BLaER1 treated with 17β-estradiol and CSF1 and Interleukin-3, amounts not matched to agents 10 nM and 100 nM (cell line): ENCODE data around the gene TREM2.
"Not testable (repeated sequence)": the region's sequence is repeated elsewhere in the genome, so short reads cannot be mapped to it uniquely, and the experiment has no call there.

Source experiments
- H3K27ac ChIP-seq, 11 experiments: shearing (Covaris generic); formaldehyde crosslinking; 2 replicates each; pipeline ENCODE4 v1.8.1; 2022
- H3K27me3 ChIP-seq, 11 experiments: shearing (Covaris generic); formaldehyde crosslinking; 2 replicates each; pipeline ENCODE4 v1.8.1; 2022
- H3K36me3 ChIP-seq, 11 experiments: shearing (Covaris generic); formaldehyde crosslinking; 2 replicates each; pipeline ENCODE4 v1.8.1; 2022
- H3K4me1 ChIP-seq, 10 experiments: shearing (Covaris generic); formaldehyde crosslinking; 2 replicates each; pipeline ENCODE4 v1.8.1; 2022
- H3K4me2 ChIP-seq, 11 experiments: shearing (Covaris generic); formaldehyde crosslinking; 2 replicates each; pipeline ENCODE4 v1.8.1; 2022
- H3K4me3 ChIP-seq, 10 experiments: shearing (Covaris generic); formaldehyde crosslinking; 2 replicates each; pipeline ENCODE4 v1.8.1; 2022
- H3K9ac ChIP-seq, 11 experiments: shearing (Covaris generic); formaldehyde crosslinking; 2 replicates each; pipeline ENCODE4 v1.8.1; 2022
- H3K9me3 ChIP-seq, 11 experiments: shearing (Covaris generic); formaldehyde crosslinking; replicated peaks in 1 of 11; 2 replicates each; pipeline ENCODE4 v1.8.1; 2022
- H4K20me1 ChIP-seq, 11 experiments: shearing (Covaris generic); formaldehyde crosslinking; 2 replicates each; pipeline ENCODE4 v1.8.1; 2022
- Cebpa-rat ChIP-seq, 11 experiments: shearing (Covaris generic); IDR thresholded peaks; 2 replicates each; pipeline ENCODE4 v1.8.1; 2022

TREM2 gene

DNA sequence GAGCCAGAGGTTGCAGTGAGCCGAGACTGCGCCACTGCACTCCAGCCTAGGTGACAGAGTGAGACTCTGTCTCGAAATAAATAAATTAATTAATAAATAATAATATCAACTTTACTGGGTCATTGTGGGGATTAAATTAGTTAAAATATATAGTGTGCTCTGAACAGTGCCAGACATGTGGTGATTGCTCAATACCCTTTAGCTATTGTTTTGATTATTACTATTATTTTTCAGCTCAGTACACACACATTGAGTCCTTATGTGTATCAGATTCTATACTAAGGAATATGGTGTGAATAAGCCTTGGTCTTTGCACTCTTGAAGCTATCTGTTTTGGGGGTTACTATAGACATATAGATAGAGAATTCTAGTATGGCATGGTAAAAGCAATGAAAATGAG lies 37.6 kb downstream of the TREM2 start:
- Histone ChIP-seq H3K9ac (no peak overlapping the region), H3K9me3 (peaks cover 0 to 10% (median 4%) of the 10 kb centered on the region in 11 experiments; a peak in 6 of 22 replicates), H3K4me3 (no peak overlapping the region), H3K4me1 (no peaks in the 10 kb centered on the region), H3K27ac (no peak overlapping the region), H4K20me1 (no peaks in the 10 kb centered on the region), H3K36me3 (peaks cover 0 to 33% (median 12%) of the 10 kb centered on the region in 11 experiments; a peak in 12 of 22 replicates), H3K4me2 (no peak overlapping the region), H3K27me3 (no peaks in the 10 kb centered on the region)
- no peak for TF ChIP-seq Cebpa-rat (IDR thresholded peaks at IDR 0.05)

DNA sequence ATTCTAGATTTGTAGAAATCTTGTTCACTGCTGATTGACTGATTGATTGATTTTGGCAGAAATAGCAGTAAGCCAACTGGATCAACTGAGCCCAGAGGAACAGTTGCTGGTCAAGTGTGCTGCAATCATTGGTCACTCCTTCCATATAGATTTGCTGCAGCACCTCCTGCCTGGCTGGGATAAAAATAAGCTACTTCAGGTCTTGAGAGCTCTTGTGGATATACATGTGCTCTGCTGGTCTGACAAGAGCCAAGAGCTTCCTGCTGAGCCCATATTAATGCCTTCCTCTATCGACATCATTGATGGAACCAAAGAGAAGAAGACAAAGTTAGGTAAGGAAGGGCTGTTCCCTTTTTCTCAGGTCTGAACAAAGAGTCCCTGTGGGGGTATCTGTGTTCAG lies 40.0 kb downstream of the TREM2 start:
- Histone ChIP-seq H3K27ac (no peak overlapping the region), H3K36me3 (peaks cover 0 to 36% (median 13%) of the 10 kb centered on the region in 11 experiments; a peak in 12 of 22 replicates), H3K27me3 (no peaks in the 10 kb centered on the region), H4K20me1 (no peaks in the 10 kb centered on the region), H3K4me2 (no peak overlapping the region), H3K9me3 (peaks cover 0 to 10% (median 4%) of the 10 kb centered on the region in 11 experiments; a peak in 6 of 22 replicates), H3K9ac (no peak overlapping the region), H3K4me1 (no peaks in the 10 kb centered on the region), H3K4me3 (no peak overlapping the region)
- TF ChIP-seq Cebpa-rat (IDR thresholded peaks at IDR 0.05): no peak

DNA sequence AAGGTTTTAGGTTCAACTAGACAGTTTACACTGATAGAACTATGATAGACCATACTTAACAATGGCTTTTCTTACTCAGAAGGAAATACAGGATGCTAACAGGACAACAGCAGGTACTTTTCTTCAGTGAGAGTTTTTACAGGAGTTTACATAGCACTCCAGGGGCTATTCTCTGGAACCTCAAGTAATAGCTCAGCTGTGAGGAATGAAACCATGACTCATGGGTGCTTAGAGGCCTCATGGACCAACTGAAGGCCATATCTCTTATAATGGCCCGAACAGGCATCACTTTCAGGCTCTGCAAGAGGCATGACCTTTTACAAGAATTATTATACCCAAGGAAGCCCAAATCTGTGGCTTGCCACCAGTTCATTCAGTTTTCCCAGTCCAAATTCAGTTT lies 40.5 kb downstream of the TREM2 start:
- no peaks in the 10 kb centered on the region for H4K20me1 ChIP-seq
- H3K9ac ChIP-seq: no peak overlapping the region
- TF ChIP-seq Cebpa-rat (IDR thresholded peaks at IDR 0.05): no peak
- no peak overlapping the region for H3K27ac ChIP-seq
- no peaks in the 10 kb centered on the region for H3K27me3 ChIP-seq
- peaks cover 0 to 10% (median 4%) of the 10 kb centered on the region in 11 experiments; a peak in 6 of 22 replicates for H3K9me3 ChIP-seq
- peaks cover 0 to 36% (median 13%) of the 10 kb centered on the region in 11 experiments; a peak in 12 of 22 replicates for H3K36me3 ChIP-seq
- no peak overlapping the region for H3K4me2 ChIP-seq
- no peak overlapping the region for H3K4me3 ChIP-seq
- H3K4me1 ChIP-seq: no peaks in the 10 kb centered on the region

DNA sequence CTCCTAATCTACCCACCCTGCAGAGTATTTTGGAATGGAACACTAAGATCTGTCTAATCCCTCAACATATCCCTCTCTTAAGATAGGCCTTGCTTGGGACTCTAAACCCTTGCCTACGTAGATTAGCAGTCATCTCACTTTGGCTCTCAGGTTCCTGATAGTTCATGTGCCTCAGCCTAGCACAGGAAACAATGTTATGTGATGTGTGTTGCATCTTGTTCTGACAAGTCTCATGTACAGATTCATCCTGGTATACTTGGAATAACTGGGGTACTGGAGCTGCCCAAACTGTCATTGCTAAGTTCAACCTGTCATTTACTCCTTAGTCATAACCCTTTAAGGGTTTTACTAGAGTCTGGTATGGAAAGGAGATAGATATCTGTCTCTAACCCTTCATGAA lies 42.9 kb downstream of the TREM2 start:
- Histone ChIP-seq H3K36me3 (peaks cover 0 to 36% (median 13%) of the 10 kb centered on the region in 11 experiments; a peak in 12 of 22 replicates), H3K27me3 (no peaks in the 10 kb centered on the region), H3K4me3 (no peak overlapping the region), H3K9ac (no peak overlapping the region), H3K4me1 (no peaks in the 10 kb centered on the region), H3K27ac (no peak overlapping the region), H3K9me3 (peaks cover 0 to 10% (median 4%) of the 10 kb centered on the region in 11 experiments; a peak in 6 of 22 replicates), H4K20me1 (no peaks in the 10 kb centered on the region), H3K4me2 (no peak overlapping the region)
- no peak for TF ChIP-seq Cebpa-rat (IDR thresholded peaks at IDR 0.05)

DNA sequence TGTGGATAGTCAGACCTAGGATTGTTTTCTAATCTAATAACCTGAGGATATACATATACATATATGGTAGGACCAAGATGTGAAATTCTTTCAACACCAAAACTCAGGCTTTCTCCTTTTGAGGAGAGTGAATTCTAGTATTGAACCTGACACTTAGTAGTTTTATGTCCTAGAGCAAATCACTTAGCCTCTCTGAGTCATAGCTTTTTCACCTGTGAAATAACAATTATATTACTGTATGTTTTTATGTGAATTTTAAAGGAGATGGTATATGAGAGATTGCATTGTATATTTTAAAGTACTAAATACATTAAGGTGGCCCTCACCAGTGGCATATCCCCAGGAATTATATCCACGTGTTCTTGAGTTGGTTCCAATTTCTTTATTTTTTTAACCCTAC lies 43.4 kb downstream of the TREM2 start:
- Histone ChIP-seq H3K4me3 (no peak overlapping the region), H3K36me3 (peaks cover 0 to 32% (median 13%) of the 10 kb centered on the region in 11 experiments; a peak in 12 of 22 replicates), H3K9ac (no peak overlapping the region), H4K20me1 (no peaks in the 10 kb centered on the region), H3K4me2 (no peak overlapping the region), H3K27ac (no peak overlapping the region), H3K27me3 (no peaks in the 10 kb centered on the region), H3K9me3 (peaks cover 0 to 10% (median 4%) of the 10 kb centered on the region in 11 experiments; a peak in 6 of 22 replicates), H3K4me1 (no peaks in the 10 kb centered on the region)
- no peak for TF ChIP-seq Cebpa-rat (IDR thresholded peaks at IDR 0.05)

DNA sequence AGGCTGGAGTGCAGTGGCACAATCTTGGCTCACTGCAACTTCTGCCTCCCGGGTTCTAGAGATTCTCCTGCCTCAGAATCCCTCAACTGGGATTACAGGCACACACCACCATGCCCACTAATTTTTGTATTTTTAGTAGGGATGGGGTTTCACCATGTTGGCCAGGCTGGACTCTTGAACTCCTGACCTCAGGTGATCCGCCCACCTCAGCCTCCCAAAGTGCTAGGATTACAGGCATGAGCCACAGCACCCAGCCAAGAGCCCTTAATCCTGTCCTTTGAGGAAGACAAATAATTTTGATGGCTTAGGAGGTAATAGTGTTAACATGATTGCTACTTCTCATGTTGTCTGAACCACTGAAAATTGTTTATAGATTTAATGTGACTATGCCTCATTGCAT lies 47.9 kb downstream of the TREM2 start:
- H3K36me3 ChIP-seq, H3K27ac ChIP-seq, H3K4me3 ChIP-seq, H3K27me3 ChIP-seq, H3K4me2 ChIP-seq, H3K9ac ChIP-seq, H4K20me1 ChIP-seq, H3K4me1 ChIP-seq, H3K9me3 ChIP-seq: not testable (repeated sequence)

DNA sequence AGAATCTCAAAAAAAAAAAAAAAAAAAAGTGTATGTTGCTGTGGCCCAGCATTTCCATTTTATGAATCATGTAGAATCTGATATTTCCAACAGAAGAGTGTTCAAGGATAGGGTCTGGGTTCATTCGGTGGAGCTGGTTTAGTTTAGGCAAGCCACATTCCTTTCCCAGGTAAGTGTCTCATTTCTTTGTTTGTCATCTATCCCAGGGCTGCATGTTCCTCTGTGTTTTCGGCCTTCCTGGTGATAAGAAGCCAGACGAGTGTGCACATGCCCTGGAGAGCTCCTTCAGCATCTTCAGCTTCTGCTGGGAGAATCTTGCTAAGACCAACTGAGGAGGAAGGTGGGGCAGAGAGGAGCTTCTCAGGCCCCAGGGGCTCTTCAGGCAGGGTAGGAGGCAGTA lies 51.9 kb downstream of the TREM2 start:
- H3K27me3 ChIP-seq: no peaks in the 10 kb centered on the region
- no peaks in the 10 kb centered on the region for H4K20me1 ChIP-seq
- H3K4me1 ChIP-seq: no peaks in the 10 kb centered on the region
- H3K27ac ChIP-seq: no peak overlapping the region
- no peak for TF ChIP-seq Cebpa-rat (IDR thresholded peaks at IDR 0.05)
- H3K9ac ChIP-seq: no peak overlapping the region
- H3K9me3 ChIP-seq: no peaks in the 10 kb centered on the region
- H3K36me3 ChIP-seq: peaks cover 0 to 11% (median 0%) of the 10 kb centered on the region in 11 experiments; a peak in 5 of 22 replicates
- no peak overlapping the region for H3K4me3 ChIP-seq
- no peak overlapping the region for H3K4me2 ChIP-seq
